Measurements from ENCODE around the gene ILK.

GRCh38 chr11:6630632-6631291, 27.2 kb downstream of the ILK start:
- TF ChIP-seq, protein P1, sequence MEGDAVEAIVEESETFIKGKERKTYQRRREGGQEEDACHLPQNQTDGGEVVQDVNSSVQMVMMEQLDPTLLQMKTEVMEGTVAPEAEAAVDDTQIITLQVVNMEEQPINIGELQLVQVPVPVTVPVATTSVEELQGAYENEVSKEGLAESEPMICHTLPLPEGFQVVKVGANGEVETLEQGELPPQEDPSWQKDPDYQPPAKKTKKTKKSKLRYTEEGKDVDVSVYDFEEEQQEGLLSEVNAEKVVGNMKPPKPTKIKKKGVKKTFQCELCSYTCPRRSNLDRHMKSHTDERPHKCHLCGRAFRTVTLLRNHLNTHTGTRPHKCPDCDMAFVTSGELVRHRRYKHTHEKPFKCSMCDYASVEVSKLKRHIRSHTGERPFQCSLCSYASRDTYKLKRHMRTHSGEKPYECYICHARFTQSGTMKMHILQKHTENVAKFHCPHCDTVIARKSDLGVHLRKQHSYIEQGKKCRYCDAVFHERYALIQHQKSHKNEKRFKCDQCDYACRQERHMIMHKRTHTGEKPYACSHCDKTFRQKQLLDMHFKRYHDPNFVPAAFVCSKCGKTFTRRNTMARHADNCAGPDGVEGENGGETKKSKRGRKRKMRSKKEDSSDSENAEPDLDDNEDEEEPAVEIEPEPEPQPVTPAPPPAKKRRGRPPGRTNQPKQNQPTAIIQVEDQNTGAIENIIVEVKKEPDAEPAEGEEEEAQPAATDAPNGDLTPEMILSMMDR (IDR thresholded peaks at IDR 0.05): no peak
- TF ChIP-seq POLR2AphosphoS5 (IDR thresholded peaks at IDR 0.05) (no peak), POLR2A (IDR thresholded peaks at IDR 0.05) (no peak), EP300 (IDR thresholded peaks at IDR 0.05) (no peak)

Data from suprapubic skin (tissue), 4 donors.